Measurements from ENCODE around the gene INSYN2B. TPM values are rescaled to one million over a fixed set of nuclear protein-coding genes. Genes with fewer than 3 reads are reported as not detected.

INSYN2B gene
- total RNA-seq (2014; rRNA removed; shearing (Covaris generic)): not detected in 2 replicates

GRCh38 chr5:169980418-169981053, at the start of gene INSYN2B:
Gene INSYN2B (minus strand): TSS chr5:169980495. CDS start chr5:169883898, 96,597 bp downstream.
- peak; percentile 77 for DNase-seq (ENCODE audit: low spot score)

DNA sequence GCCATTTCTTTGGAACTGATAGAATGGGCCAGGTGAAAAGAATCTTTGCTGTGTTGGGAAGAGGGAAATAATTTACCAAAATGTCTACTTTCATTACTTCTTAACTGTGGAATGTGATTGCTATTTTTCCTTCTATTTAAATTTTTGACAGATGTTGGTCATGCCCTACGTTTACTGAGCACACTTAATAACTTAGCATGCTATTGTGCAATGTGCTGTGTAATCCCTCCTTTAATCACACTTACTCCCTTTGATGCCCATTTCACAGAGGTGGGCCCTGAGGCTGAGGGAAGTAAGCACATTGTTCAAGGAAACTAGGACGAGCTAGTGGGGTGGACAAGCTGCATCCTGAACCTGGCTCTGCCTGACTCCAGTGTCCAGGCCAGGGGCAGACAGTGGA, 47.8 kb upstream of the INSYN2B start:
- no peak for DNase-seq (ENCODE audit: low spot score)

GRCh38 chr5:170025853-170026252, 45.6 kb upstream of the INSYN2B start:
- DNase-seq (ENCODE audit: low spot score): no peak

GRCh38 chr5:170021506-170021905, 41.2 kb upstream of the INSYN2B start:
- DNase-seq (ENCODE audit: low spot score): no peak

DNA sequence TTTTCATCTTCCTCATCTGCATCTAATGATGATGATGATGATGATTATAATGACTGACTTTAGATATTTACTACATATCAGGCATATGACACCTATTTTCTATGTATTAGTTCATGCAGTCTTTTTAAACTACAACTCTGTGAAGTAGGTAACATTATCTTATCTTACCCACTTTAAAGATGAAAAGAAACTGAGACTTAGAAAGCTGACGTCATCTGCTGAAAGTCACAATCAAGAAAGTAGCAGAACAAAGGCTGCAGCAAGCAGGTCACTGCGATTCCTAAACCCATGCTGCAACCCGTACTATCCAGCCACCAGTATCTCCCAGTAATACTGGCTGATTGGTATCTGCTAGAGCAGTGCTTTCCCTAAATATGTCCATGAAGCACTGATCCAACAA, 40.1 kb upstream of the INSYN2B start:
- no peak for DNase-seq (ENCODE audit: low spot score)

GRCh38 chr5:170012622-170013021, 32.3 kb upstream of the INSYN2B start:
- no peak for DNase-seq (ENCODE audit: low spot score)

GRCh38 chr5:170011751-170012150, 31.5 kb upstream of the INSYN2B start:
- DNase-seq (ENCODE audit: low spot score): no peak

DNA sequence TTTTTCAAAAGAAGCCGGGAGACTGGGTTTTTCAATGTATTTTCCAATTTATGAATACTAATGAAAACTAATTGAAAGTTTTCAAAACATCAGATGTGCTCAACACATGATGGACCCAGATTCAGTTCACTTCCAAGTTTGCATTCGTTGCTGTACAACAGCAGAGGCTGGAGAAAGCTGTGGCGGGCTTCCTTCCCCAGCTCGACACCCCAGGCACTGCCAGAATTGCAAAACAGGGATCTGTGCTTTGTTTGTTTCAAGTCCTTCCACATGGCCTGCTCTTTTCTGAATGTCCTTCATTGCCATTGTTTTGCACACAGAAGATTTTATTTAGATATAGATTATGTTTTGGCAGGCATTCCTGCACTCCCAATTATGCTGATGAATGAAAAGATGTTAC, 30.3 kb upstream of the INSYN2B start:
- DNase-seq (ENCODE audit: low spot score): no peak

DNA sequence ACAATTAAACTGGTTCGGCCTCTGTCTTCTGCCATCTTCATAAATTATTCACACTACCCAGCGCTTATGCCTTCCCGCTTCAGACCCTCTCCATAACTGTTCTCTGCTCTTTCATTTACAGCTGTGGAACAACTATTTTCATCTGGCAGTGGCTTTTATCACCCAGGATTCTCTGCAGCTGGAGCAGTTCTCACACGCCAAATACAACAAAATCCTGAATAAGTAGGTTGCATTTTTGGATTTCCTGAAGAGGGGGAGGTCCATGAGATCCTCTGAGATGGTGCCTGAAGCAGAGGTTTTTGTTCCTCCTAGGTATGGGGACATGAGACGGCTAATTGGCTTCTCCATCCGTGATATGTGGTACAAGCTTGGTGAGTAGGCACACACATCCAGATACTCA, 28.1 kb upstream of the INSYN2B start:
- no peak for DNase-seq (ENCODE audit: low spot score)

GRCh38 chr5:170006021-170006420, 25.7 kb upstream of the INSYN2B start:
- DNase-seq (ENCODE audit: low spot score): no peak

DNA sequence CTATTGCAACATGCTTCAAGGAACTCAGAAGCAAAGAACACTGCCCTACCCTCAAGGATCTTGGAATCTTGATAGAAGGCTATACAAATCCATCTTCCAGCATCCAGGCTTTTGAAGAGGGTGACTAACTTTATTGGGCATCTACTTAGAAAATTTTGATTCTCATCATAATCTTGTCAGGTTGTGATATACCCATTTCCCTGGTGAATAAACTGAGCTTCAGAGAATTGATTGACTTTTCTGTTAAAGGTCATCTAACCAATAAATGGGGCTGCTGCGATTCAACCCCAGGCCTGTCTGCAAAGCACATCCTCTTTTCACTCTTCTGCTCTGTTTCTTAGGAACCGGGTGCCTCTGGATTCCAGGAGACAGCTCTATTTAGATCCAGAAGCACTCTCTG, 19.9 kb upstream of the INSYN2B start:
- DNase-seq (ENCODE audit: low spot score): no peak

- DNase-seq (ENCODE audit: low spot score): no peak
Measured at GRCh38 chr5:169999621-170000020, 19.3 kb upstream of the INSYN2B start.

DNA sequence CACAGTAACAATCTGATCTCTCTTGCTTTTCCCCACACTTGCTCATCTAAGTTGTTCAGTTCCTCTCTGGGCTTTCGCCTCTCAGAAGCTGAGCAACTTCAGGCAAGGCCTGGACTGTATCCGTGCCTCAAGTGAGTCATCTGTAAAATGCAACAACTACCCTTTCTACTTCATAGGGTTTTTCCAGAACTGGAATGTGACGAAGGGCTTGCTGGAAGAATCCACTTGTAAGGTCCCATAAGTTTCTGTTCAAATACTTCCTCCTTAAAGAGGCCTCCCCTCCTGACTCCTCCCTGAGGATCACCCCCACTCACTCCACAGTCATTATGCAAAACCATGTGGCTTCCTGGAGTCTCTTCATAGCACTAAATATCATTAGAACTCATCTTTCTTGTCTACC, 17.5 kb upstream of the INSYN2B start:
- DNase-seq (ENCODE audit: low spot score): no peak

GRCh38 chr5:169993485-169993790, 13.1 kb upstream of the INSYN2B start:
- no peak for DNase-seq (ENCODE audit: low spot score)

DNA sequence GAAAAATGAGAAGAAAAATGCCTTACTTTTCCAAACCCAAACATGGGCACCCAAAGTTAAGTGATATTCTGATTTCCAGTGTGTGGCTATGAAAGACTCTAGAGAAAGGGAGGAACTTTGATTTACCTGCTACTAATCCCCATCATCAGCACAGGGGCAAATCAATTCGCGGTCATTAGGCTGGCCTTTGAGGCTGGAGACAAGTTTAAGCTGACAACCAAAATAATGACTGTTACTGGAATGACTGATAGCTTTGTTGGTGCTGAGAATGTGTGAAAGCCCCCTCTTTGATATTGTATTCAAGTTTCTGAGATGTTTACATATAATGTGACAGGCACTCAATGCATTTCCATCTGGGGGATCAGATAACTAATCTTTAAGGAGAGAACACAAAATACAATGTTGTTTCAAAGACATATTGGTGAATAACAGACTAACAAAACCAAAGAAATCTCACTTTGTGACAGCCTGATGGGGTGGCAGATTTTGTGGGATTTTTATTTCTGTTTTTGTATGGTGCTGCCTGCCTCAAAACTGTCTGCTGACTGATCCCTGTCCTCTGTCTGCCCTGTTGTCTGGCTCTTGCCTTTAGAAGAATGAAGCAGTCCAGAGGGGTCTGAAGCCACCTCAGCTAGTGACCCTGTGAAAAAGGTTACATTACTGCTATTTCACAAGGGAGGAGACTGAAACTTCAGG, 12.6 kb upstream of the INSYN2B start:
- DNase-seq (ENCODE audit: low spot score): no peak

DNA sequence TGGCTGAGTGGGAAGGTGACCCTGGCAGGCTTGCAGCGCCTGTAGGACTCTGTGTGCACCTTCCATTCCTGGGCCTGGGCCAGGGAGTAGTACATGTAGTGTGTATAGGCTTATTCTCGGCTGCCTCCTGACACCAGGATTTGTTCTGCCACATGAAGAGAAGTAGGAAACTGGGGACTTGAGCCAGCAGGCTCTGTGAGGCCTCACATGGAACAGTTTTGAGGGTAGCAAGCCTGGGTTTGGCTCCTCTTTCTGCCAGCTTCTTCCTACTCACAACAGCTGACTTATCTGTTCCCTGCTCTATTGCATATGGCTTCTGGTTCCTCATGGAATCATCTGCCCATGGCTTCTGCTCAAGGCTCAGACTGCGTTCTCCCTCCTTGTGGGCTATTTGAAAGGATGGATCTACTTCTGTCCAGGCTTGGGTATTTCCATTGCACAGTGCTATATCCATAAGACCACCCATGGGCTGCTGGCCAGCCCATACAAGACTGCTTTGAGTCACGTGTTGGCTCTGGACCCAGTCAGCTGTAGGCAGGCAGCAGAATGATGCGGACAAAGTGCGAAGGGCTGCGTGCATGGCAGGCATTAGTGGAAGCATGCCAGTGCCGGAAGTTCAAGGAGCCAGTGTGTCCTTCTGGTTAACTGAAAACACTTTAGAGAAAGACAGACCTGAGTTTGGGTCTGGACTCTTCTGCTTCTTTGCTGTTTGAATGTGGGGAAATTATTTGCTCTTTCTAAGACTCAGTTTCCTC, 11.0 kb upstream of the INSYN2B start:
- DNase-seq (ENCODE audit: low spot score): no peak

- DNase-seq (ENCODE audit: low spot score): no peak
Measured at GRCh38 chr5:169989365-169989764, 9.1 kb upstream of the INSYN2B start.

DNA sequence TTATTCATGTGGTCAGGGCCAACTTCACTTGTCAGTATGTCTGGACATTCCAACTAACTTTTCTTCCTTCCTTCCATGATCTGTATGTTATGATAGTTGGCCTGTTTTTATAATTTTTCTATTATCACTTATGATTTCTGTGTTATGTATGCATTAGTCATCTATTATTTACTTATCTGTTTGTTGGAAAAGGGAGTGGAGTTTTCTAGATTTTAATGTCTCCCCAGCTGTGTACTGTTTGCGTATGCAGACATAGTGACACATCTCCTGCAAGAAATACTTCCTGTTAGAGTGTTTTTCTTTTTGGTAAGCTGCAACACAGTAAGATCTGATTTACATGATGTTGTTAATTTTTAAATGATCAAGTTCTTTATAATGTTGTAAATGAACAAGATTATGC, 8.7 kb upstream of the INSYN2B start:
- DNase-seq (ENCODE audit: low spot score): no peak

DNA sequence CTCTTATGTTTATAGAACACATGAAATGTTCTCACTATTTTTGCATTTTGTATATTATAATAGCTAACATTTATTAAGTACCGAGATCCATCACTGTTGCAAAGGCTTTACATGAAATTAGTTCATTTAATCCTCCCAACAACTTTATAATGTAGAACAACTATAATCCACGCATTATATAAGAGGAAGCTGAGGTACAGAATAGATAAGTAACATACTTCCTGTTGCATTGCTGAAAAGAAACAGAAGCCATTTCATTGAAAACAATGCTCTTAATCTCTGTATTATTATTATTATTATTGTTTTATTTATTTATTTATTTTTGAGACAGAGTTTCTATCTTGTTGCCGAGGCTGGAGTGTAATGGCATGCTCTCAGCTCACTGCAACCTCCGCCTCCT, 7.9 kb upstream of the INSYN2B start:
- DNase-seq (ENCODE audit: low spot score): no peak

DNA sequence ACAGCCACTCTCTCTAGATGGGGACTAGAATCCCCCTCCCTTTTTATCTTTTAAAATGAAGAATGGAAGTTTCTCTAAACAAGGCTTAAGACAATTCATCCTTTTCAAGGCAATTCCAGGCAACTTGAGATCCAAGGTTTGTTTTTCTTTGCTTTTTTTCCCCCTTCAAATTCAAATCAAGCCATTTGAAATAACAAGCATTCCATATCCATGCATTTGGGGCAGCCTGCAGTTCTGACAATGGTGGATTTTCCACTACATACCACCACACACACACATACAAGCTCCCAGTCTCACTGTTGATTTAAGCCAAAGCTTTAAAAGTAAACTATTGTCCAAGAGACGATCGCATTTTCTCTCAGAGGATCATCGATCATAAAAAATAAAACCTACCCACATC, 424 bp downstream of the INSYN2B start:
- no peak for DNase-seq (ENCODE audit: low spot score)

DNA sequence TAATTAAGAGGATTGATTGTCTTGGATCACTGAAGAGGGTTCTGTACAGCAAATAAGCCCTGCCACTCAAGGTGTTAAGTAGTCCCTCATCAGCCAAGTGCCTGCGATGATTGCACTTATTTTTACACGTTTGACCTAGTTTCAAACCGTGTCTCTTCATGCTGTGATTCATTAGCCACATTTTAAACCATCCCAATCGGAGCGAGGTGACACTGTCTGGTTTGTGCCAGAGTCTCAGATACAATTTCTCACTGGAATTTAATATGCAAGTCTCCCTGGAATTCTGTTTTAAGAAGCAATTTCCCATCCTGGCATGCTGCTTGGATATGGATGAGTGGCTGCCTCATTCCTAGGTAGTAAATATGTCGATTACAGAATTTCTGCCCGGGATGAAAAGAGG, 1.6 kb downstream of the INSYN2B start:
- no peak for DNase-seq (ENCODE audit: low spot score)

- DNase-seq (ENCODE audit: low spot score): no peak
Measured at GRCh38 chr5:169974121-169974770, 6.0 kb downstream of the INSYN2B start.
